ENCODE data around the gene RREB1. TPM values are rescaled to one million over a fixed set of nuclear protein-coding genes. Genes with fewer than 3 reads are reported as not detected.

Gene RREB1
- total and polyA plus RNA-seq, 2 donors (not counting 3 experiments of a cell fraction or from before 2014, with no cell fraction given), result 3.7 to 33.0 TPM

GRCh38 chr6:7106215-7106751 lies 1.5 kb upstream of the RREB1 start:
- peaks cover 26% of the 10 kb centered on the region for H3K79me2 ChIP-seq (ENCODE audit: control insufficient read depth, insufficient read depth, low read length)
- POLR2A ChIA-PET, result no interaction called here
- H4K20me1 ChIP-seq (replicated peaks; ENCODE audit: control insufficient read depth, extremely low read depth, insufficient read depth, low read length), result no peaks in the 10 kb centered on the region
- H2AFZ ChIP-seq (ENCODE audit: low read depth, low read length), result peak overlapping the region; percentile 98
- no peak overlapping the region for H3K27ac ChIP-seq (ENCODE audit: insufficient read depth, low read depth, low read length)
- H3K4me2 ChIP-seq (ENCODE audit: insufficient read depth, low read length), result peak overlapping the region; percentile 43
- FAIRE-seq (peak; percentile 21), DNase-seq (ENCODE audit: low read depth, low spot score) (no peak)
- dilution Hi-C loops (cut with MboI; ENCODE audit: extremely low pct_ligation_motif_present, low sequenced_read_pairs) (no loop called here), intact Hi-C loops (cut with micrococcal nuclease) (loop anchor here (2.0 kb wide), 2 partner anchors 55 to 63 kb away; no protein-coding TSS in a partner anchor)
- CTCF ChIA-PET, result interaction anchor here (0.7 to 2.3 kb wide), 4 partner anchors 25 to 410 kb away, joined by 3 to 7 read pairs (median 5); no protein-coding TSS in a partner anchor
- no peaks in the 10 kb centered on the region for H3K9me3 ChIP-seq (replicated peaks; ENCODE audit: control insufficient read depth, insufficient read depth, low read length)
- peaks cover 13% of the 10 kb centered on the region for H3K4me1 ChIP-seq (ENCODE audit: control insufficient read depth, extremely low read depth, insufficient read depth, low read length)
- no TSS peak for BruUV-seq (replicated peaks)
- no peaks in the 10 kb centered on the region for H3K36me3 ChIP-seq (ENCODE audit: control insufficient read depth in 2 of 2, extremely low read depth in 1 of 2, insufficient read depth in 2 of 2, low read length in 2 of 2)
- H3K27me3 ChIP-seq (ENCODE audit: control insufficient read depth in 2 of 2, insufficient read depth in 2 of 2, low read length in 2 of 2), result no peaks in the 10 kb centered on the region
- TF ChIP-seq POLR2AphosphoS5 (IDR thresholded peaks at IDR 0.05; ENCODE audit: insufficient read depth, low read depth, low read length) (no peak), JUN (IDR thresholded peaks at IDR 0.05; ENCODE audit: borderline replicate concordance, insufficient read depth, insufficient read length, low read depth) (no peak), EZH2 (IDR thresholded peaks at IDR 0.05; ENCODE audit: borderline replicate concordance, low read depth, low read length, severe bottlenecking) (no peak)
- H3K9me1 ChIP-seq (replicated peaks; ENCODE audit: control insufficient read depth, extremely low read depth, insufficient read depth, low read length), result no peaks in the 10 kb centered on the region
- H3K4me3 ChIP-seq (replicated peaks in 1 of 3; ENCODE audit: insufficient read depth in 1 of 3, low read depth in 1 of 3, low read length in 3 of 3), result no peak overlapping the region
- no peak overlapping the region for H3K9ac ChIP-seq (replicated peaks; ENCODE audit: extremely low read depth, insufficient read depth, low read length)

- H3K9me1 ChIP-seq (replicated peaks; ENCODE audit: control insufficient read depth, extremely low read depth, insufficient read depth, low read length), result no peaks in the 10 kb centered on the region
- peak overlapping the region; percentile 43 for H3K4me2 ChIP-seq (ENCODE audit: insufficient read depth, low read length)
- ChIA-PET POLR2A (no interaction called here), CTCF (interaction anchor here (0.7 to 2.3 kb wide), 5 partner anchors 20 to 410 kb away, joined by 3 to 7 read pairs (median 4); no protein-coding TSS in a partner anchor)
- peaks cover 13% of the 10 kb centered on the region for H3K4me1 ChIP-seq (ENCODE audit: control insufficient read depth, extremely low read depth, insufficient read depth, low read length)
- peak overlapping the region; percentile 86 for H3K9ac ChIP-seq (replicated peaks; ENCODE audit: extremely low read depth, insufficient read depth, low read length)
- no peaks in the 10 kb centered on the region for H3K27me3 ChIP-seq (ENCODE audit: control insufficient read depth in 2 of 2, insufficient read depth in 2 of 2, low read length in 2 of 2)
- no peak overlapping the region for H3K27ac ChIP-seq (ENCODE audit: insufficient read depth, low read depth, low read length)
- BruUV-seq (replicated peaks), result no TSS peak
- intact Hi-C loops (cut with micrococcal nuclease), result loop anchor here (1.0 to 2.0 kb wide), 5 partner anchors 20 to 296 kb away; no protein-coding TSS in a partner anchor
- H3K79me2 ChIP-seq (ENCODE audit: control insufficient read depth, insufficient read depth, low read length), result peaks cover 33% of the 10 kb centered on the region
- no peak for DNase-seq (ENCODE audit: low read depth, low spot score)
- H3K4me3 ChIP-seq (replicated peaks in 1 of 3; ENCODE audit: insufficient read depth in 1 of 3, low read depth in 1 of 3, low read length in 3 of 3), result peak overlapping the region; percentile 49 to 99 (median 87)
- H2AFZ ChIP-seq (ENCODE audit: low read depth, low read length), result peak overlapping the region; percentile 98
- H4K20me1 ChIP-seq (replicated peaks; ENCODE audit: control insufficient read depth, extremely low read depth, insufficient read depth, low read length), result no peaks in the 10 kb centered on the region
- no peak for FAIRE-seq
- dilution Hi-C loops (cut with MboI; ENCODE audit: extremely low pct_ligation_motif_present, low sequenced_read_pairs), result no loop called here
- no peaks in the 10 kb centered on the region for H3K9me3 ChIP-seq (replicated peaks; ENCODE audit: control insufficient read depth, insufficient read depth, low read length)
- no peaks in the 10 kb centered on the region for H3K36me3 ChIP-seq (ENCODE audit: control insufficient read depth in 2 of 2, extremely low read depth in 1 of 2, insufficient read depth in 2 of 2, low read length in 2 of 2)
- peak; percentile 7 for TF ChIP-seq POLR2A (IDR thresholded peaks at IDR 0.05; ENCODE audit: low read depth, low read length)
- no peak for TF ChIP-seq FOS (IDR thresholded peaks at IDR 0.05; ENCODE audit: borderline replicate concordance, insufficient read depth, low read length)
- peak; percentile 12 to 42 for TF ChIP-seq CTCF (IDR thresholded peaks at IDR 0.05; ENCODE audit: extremely low read depth in 1 of 2, insufficient read depth in 1 of 2, low read depth in 1 of 2, low read length in 2 of 2)
Measured at GRCh38 chr6:7106752-7107577, 796 bp upstream of the RREB1 start.

Data from endothelial cell of umbilical vein (primary cell).